Measurements from ENCODE around the gene SEPTIN11. TPM values are rescaled to one million over a fixed set of nuclear protein-coding genes. Genes with fewer than 3 reads are reported as not detected.
A peak's percentile ranks its signal among the peaks of the same experiment; 100 is the strongest.

Gene SEPTIN11
- total and polyA plus RNA-seq, 2 of the 8 experiments (the other 6 are each of a cell fraction or from before 2014, with no cell fraction given): 32.2 to 110 TPM

GRCh38 chr4:76904646-76905190 is 44.8 kb upstream of the SEPTIN11 start:
- H3K14ac ChIP-seq (ENCODE audit: insufficient read length): no peak overlapping the region
- no peak overlapping the region for H2BK5ac ChIP-seq (ENCODE audit: low read depth, low read length)
- H3K27ac ChIP-seq (ENCODE audit: low read depth, low read length): no peak overlapping the region
- H2BK12ac ChIP-seq (ENCODE audit: low read depth, low read length): no peak overlapping the region
- no peaks in the 10 kb centered on the region for H3K4me1 ChIP-seq (replicated peaks in 1 of 4; ENCODE audit: control insufficient read depth in 3 of 4, insufficient read depth in 4 of 4, low read length in 3 of 4)
- no peaks in the 10 kb centered on the region for H4K20me1 ChIP-seq (replicated peaks in 1 of 2; ENCODE audit: control insufficient read depth in 1 of 2, insufficient read depth in 2 of 2, low read length in 2 of 2)
- FAIRE-seq: peak; percentile 88
- no peak overlapping the region for H3K4ac ChIP-seq (replicated peaks; ENCODE audit: insufficient read length, low read depth, low read length)
- no peak overlapping the region for H2AK5ac ChIP-seq (ENCODE audit: low read depth, low read length)
- H4K5ac ChIP-seq (ENCODE audit: insufficient read length, low read depth, low read length): no peak overlapping the region
- H3K23ac ChIP-seq (ENCODE audit: insufficient read length): no peak overlapping the region
- no peak overlapping the region for H3K4me3 ChIP-seq (ENCODE audit: extremely low read depth in 1 of 4, insufficient read depth in 2 of 4, low read depth in 3 of 4, low read length in 4 of 4)
- WGBS, 2 experiments (ENCODE audit: extremely low coverage in 1 of 2, insufficient coverage in 1 of 2, insufficient read length in 1 of 2, insufficient replicate concordance in 2 of 2, low coverage in 1 of 2, low lambda C conversion rate in 2 of 2, missing lambda C conversion rate in 1 of 2): 77% methylated on average over 4 of the region's 4 CpGs; no CpG with 5 or more reads in 1 of the 2 experiments
- H3K56ac ChIP-seq (replicated peaks; ENCODE audit: insufficient read length, low read depth, low read length): no peak overlapping the region
- peaks cover 0 to 2% (median under 1%) of the 10 kb centered on the region in 4 experiments; a peak in 3 of 7 replicates for H3K27me3 ChIP-seq (replicated peaks in 1 of 4; ENCODE audit: control insufficient read depth in 3 of 4, extremely low read depth in 1 of 4, insufficient read depth in 3 of 4, low read length in 3 of 4)
- no peaks in the 10 kb centered on the region for H3K79me2 ChIP-seq (ENCODE audit: control insufficient read depth in 1 of 2, insufficient read depth in 2 of 2, low read length in 2 of 2)
- no peak overlapping the region for H3K18ac ChIP-seq (ENCODE audit: extremely low read depth, low read length)
- no peak overlapping the region for H2BK120ac ChIP-seq (replicated peaks; ENCODE audit: low read depth, low read length)
- no peak for TF ChIP-seq ASH2L (IDR thresholded peaks at IDR 0.05; ENCODE audit: low read length)
- TF ChIP-seq SRF (IDR thresholded peaks at IDR 0.05; ENCODE audit: low read depth, low read length): no peak
- no peak for TF ChIP-seq SUZ12 (IDR thresholded peaks at IDR 0.05; ENCODE audit: low read length)
- TF ChIP-seq TCF12 (IDR thresholded peaks at IDR 0.05; ENCODE audit: low read depth, low read length): no peak
- TF ChIP-seq NRF1 (IDR thresholded peaks at IDR 0.05; ENCODE audit: low read depth, low read length): no peak
- TF ChIP-seq ZNF274 (IDR thresholded peaks at IDR 0.05; ENCODE audit: borderline replicate concordance, extremely low read depth, low read length): no peak
- peak; percentile 60; the same call in 1 of the 2 replicates for TF ChIP-seq MAX (IDR thresholded peaks at IDR 0.05)
- no peak for TF ChIP-seq SP1 (IDR thresholded peaks at IDR 0.05; ENCODE audit: low read depth, low read length)
- TF ChIP-seq SIN3A (conservative IDR thresholded peaks at IDR 0.05 in 1 of 2, IDR thresholded peaks at IDR 0.05 in 1 of 2; ENCODE audit: low read depth in 1 of 2, low read length in 2 of 2): no peak
- TF ChIP-seq, protein P1, sequence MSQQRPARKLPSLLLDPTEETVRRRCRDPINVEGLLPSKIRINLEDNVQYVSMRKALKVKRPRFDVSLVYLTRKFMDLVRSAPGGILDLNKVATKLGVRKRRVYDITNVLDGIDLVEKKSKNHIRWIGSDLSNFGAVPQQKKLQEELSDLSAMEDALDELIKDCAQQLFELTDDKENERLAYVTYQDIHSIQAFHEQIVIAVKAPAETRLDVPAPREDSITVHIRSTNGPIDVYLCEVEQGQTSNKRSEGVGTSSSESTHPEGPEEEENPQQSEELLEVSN (IDR thresholded peaks at IDR 0.05): peak; percentile 81
- no peaks in the 10 kb centered on the region for H3K23me2 ChIP-seq (ENCODE audit: low read depth, low read length)
- ChIA-PET CTCF (ENCODE audit: partially characterized antibody) (interaction anchor here (1.9 kb wide), 1 partner anchor 9 kb away, joined by 10 read pairs; no protein-coding TSS in a partner anchor), POLR2A (ENCODE audit: partially characterized antibody) (interaction anchor here (0.6 to 2.0 kb wide), 2 partner anchors 12 to 42 kb away, joined by 4 read pairs; no protein-coding TSS in a partner anchor)
- no peaks in the 10 kb centered on the region for H3K36me3 ChIP-seq (ENCODE audit: control insufficient read depth in 2 of 4, insufficient read depth in 4 of 4, low read length in 3 of 4)
- H3K9me3 ChIP-seq (ENCODE audit: insufficient read depth in 2 of 2, low read depth in 1 of 2, low read length in 1 of 2): peaks cover 3 to 4% of the 10 kb centered on the region in 2 experiments; a peak in 1 of 4 replicates
- no peak overlapping the region for H4K91ac ChIP-seq (replicated peaks; ENCODE audit: insufficient read length, low read length)
- no peaks in the 10 kb centered on the region for H3K79me1 ChIP-seq (ENCODE audit: low read depth, low read length)
- H4K8ac ChIP-seq (ENCODE audit: extremely low read depth, insufficient read depth, low read length): no peak overlapping the region
- no peak overlapping the region for H2BK15ac ChIP-seq (ENCODE audit: low read length)
- H3K9ac ChIP-seq (replicated peaks in 1 of 4; ENCODE audit: extremely low read depth in 1 of 4, low read depth in 3 of 4, low read length in 3 of 4): no peak overlapping the region
- DNase-seq (ENCODE audit: low read depth in 1 of 2, low spot score in 2 of 2): no peak
- no peak overlapping the region for H3K4me2 ChIP-seq (ENCODE audit: insufficient read depth in 1 of 2, low read depth in 2 of 2, low read length in 2 of 2)
- H2AFZ ChIP-seq (ENCODE audit: low read length): no peak overlapping the region
- H2BK20ac ChIP-seq (ENCODE audit: low read length): no peak overlapping the region
